CD4-positive, alpha-beta memory T cell (primary cell): ENCODE data around the gene ADSS2. TPM values are rescaled to one million over a fixed set of nuclear protein-coding genes. Genes with fewer than 3 reads are reported as not detected.

Experiments used
- CTCF ChIA-PET: fragments of 350-600 bp; sonication (Branson Sonifier 250); formaldehyde crosslinking; loops from one replicate; lab custom pipeline; 2021; ENCODE audit warnings: inconsistent platforms; ENCODE audit not compliant: partially characterized antibody; lab: Charles Lee
- POLR2A ChIA-PET: fragments of 350-600 bp; sonication (Branson Sonifier 250); formaldehyde crosslinking; loops from one replicate; lab custom pipeline; 2021; ENCODE audit not compliant: partially characterized antibody; lab: Charles Lee
- DNase-seq, 5 donors: peaks; one replicate each; pipeline versions ENCODE4 v3.0.0 to v3.0.0-alpha.2; 2020 to 2022; ENCODE audit warnings: mixed read lengths in 1 of 5
- H3K27ac ChIP-seq: one replicate; pipeline ENCODE4 v1.7.0; 2013; ENCODE audit warnings: low read depth, low read length
- H3K27me3 ChIP-seq: 2 replicates; pipeline ENCODE4 v1.7.0; 2013; ENCODE audit warnings: mild to moderate bottlenecking, low read length, moderate library complexity; ENCODE audit not compliant: insufficient read depth
- H3K36me3 ChIP-seq: 2 replicates; pipeline ENCODE4 v1.7.0; 2013; ENCODE audit warnings: mild to moderate bottlenecking, low read length, moderate library complexity; ENCODE audit not compliant: insufficient read depth
- H3K4me1 ChIP-seq: 2 replicates; pipeline ENCODE4 v1.7.0; 2013; ENCODE audit warnings: mild to moderate bottlenecking, low read length, moderate library complexity; ENCODE audit not compliant: insufficient read depth
- H3K4me3 ChIP-seq, 2 donors: one replicate each; pipeline ENCODE4 v1.7.0; 2013; ENCODE audit warnings: low read length in 2 of 2, mild to moderate bottlenecking in 1 of 2
- H3K9me3 ChIP-seq, 2 donors: one replicate each; pipeline ENCODE4 v1.7.0; 2013; ENCODE audit warnings: low read length in 2 of 2, control low read depth in 1 of 2; ENCODE audit not compliant: control insufficient read depth in 1 of 2
- H3K27ac Mint-ChIP-seq, 7 donors: one replicate each; pipeline ENCODE4 v1.8.0; 2020 to 2021; ENCODE audit warnings: mixed read lengths in 7 of 7, mild to moderate bottlenecking in 6 of 7, inconsistent platforms in 3 of 7, moderate library complexity in 3 of 7
- H3K27me3 Mint-ChIP-seq, 2 donors: one replicate each; pipeline ENCODE4 v1.8.0; 2020 to 2021; ENCODE audit warnings: mixed read lengths in 2 of 2
- H3K36me3 Mint-ChIP-seq, 2 donors: one replicate each; pipeline ENCODE4 v1.8.0; 2020 to 2021; ENCODE audit warnings: mixed read lengths in 2 of 2, inconsistent platforms in 1 of 2, mild to moderate bottlenecking in 1 of 2
- H3K4me1 Mint-ChIP-seq, 4 donors: one replicate each; pipeline ENCODE4 v1.8.0; 2020 to 2021; ENCODE audit warnings: mixed read lengths in 4 of 4, mild to moderate bottlenecking in 1 of 4
- H3K4me3 Mint-ChIP-seq, 8 donors: one replicate each; pipeline ENCODE4 v1.8.0; 2020 to 2021; ENCODE audit warnings: mixed read lengths in 8 of 8, mild to moderate bottlenecking in 7 of 8, moderate library complexity in 6 of 8, inconsistent platforms in 3 of 8
- H3K9me3 Mint-ChIP-seq, 8 donors: one replicate each; pipeline ENCODE4 v1.8.0; 2020 to 2021; ENCODE audit warnings: mixed read lengths in 8 of 8, mild to moderate bottlenecking in 5 of 8, inconsistent platforms in 3 of 8, moderate library complexity in 1 of 8
- intact Hi-C: fragments of 100-400 bp; cut with micrococcal nuclease; formaldehyde crosslinking; loops from one replicate; pipeline ENCODE4 v1.15.1; 2023
- polyA plus RNA-seq, 2 donors: library from polyadenylated mRNA; unstranded; fragments of 300-500 nt; fragmentation: Illumina TruSeq; gene quantifications; one replicate each; pipeline ENCODE4 v1.2.3, GENCODE V29; 2021
- total RNA-seq, 2 experiments: library from RNA; stranded (reverse); gene quantifications; one replicate each; pipeline ENCODE4 v1.2.3, GENCODE V29; 2021

The ADSS2 gene
- total and polyA plus RNA-seq, 4 experiments from 2014 or later: 26.9 to 65.4 (median 48.0) TPM

DNA sequence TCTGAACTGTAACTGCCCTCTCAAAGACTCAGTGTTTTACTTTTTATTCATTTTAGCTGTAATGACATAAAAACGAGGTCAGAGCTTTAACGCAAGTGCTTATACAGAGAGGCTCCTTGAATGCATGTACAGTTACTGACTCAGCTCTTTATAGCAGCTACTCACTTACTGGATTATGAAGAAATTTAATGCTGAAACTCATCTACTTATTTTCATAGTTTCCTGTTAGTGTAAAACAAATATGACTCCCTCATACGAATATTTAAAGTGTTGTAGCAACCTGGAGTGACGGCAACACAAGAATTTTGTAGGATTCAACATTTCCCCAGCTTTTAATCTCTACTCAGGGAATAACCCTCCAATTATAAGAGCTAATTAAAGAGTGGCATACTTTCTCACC lies 32.7 kb downstream of the ADSS2 start:
- Histone ChIP-seq H3K4me3 (no peak overlapping the region), H3K9me3 (no peaks in the 10 kb centered on the region), H3K4me1 (no peaks in the 10 kb centered on the region), H3K36me3 (peaks cover 55% of the 10 kb centered on the region), H3K27me3 (no peaks in the 10 kb centered on the region), H3K27ac (no peak overlapping the region)
- intact Hi-C loops: no loop called here
- Mint-ChIP-seq H3K27me3 (no peaks in the 10 kb centered on the region), H3K4me3 (no peak overlapping the region), H3K4me1 (peaks cover 0 to 6% (median 0%) of the 10 kb centered on the region in 4 donors), H3K9me3 (no peaks in the 10 kb centered on the region), H3K27ac (peak overlapping the region in 1 of 7 donors; percentile 0), H3K36me3 (peaks cover 69 to 82% of the 10 kb centered on the region in 2 donors)
- ChIA-PET POLR2A (no interaction called here), CTCF (interaction anchor here (0.5 kb wide), 1 partner anchor 14 kb away, joined by 3 read pairs; no protein-coding TSS in a partner anchor)
- DNase-seq: no peak

- DNase-seq: no peak
- H3K27me3 Mint-ChIP-seq: no peaks in the 10 kb centered on the region
- Histone ChIP-seq H3K27ac (no peak overlapping the region), H3K4me1 (no peaks in the 10 kb centered on the region), H3K27me3 (no peaks in the 10 kb centered on the region), H3K9me3 (no peaks in the 10 kb centered on the region), H3K36me3 (peaks cover 65% of the 10 kb centered on the region), H3K4me3 (no peak overlapping the region)
- peaks cover 90 to 92% of the 10 kb centered on the region in 2 donors for H3K36me3 Mint-ChIP-seq
- intact Hi-C loops: no loop called here
- ChIA-PET CTCF (interaction anchor here (2.4 kb wide), 1 partner anchor 14 kb away, joined by 7 read pairs; no protein-coding TSS in a partner anchor), POLR2A (no interaction called here)
- peak overlapping the region in 1 of 7 donors; percentile 35 for H3K27ac Mint-ChIP-seq
- H3K4me1 Mint-ChIP-seq: peaks cover 0 to 7% (median 6%) of the 10 kb centered on the region in 4 donors
- no peak overlapping the region for H3K4me3 Mint-ChIP-seq
- no peaks in the 10 kb centered on the region for H3K9me3 Mint-ChIP-seq
Measured at GRCh38 chr1:244414543-244414942, 37.2 kb downstream of the ADSS2 start.

GRCh38 chr1:244413736-244414135 lies 38.0 kb downstream of the ADSS2 start:
- Histone ChIP-seq H3K4me1 (no peaks in the 10 kb centered on the region), H3K9me3 (no peaks in the 10 kb centered on the region), H3K36me3 (peaks cover 70% of the 10 kb centered on the region), H3K27ac (no peak overlapping the region), H3K27me3 (no peaks in the 10 kb centered on the region), H3K4me3 (no peak overlapping the region)
- Mint-ChIP-seq H3K4me1 (peaks cover 0 to 7% (median 6%) of the 10 kb centered on the region in 4 donors), H3K9me3 (no peaks in the 10 kb centered on the region), H3K36me3 (peaks cover 91 to 92% of the 10 kb centered on the region in 2 donors), H3K4me3 (no peak overlapping the region), H3K27me3 (no peaks in the 10 kb centered on the region), H3K27ac (no peak overlapping the region)
- ChIA-PET POLR2A (no interaction called here), CTCF (interaction anchor here (0.6 to 2.4 kb wide), 2 partner anchors 13 to 21 kb away, joined by 3 to 7 read pairs; no protein-coding TSS in a partner anchor)
- intact Hi-C loops: no loop called here
- DNase-seq: no peak

DNA sequence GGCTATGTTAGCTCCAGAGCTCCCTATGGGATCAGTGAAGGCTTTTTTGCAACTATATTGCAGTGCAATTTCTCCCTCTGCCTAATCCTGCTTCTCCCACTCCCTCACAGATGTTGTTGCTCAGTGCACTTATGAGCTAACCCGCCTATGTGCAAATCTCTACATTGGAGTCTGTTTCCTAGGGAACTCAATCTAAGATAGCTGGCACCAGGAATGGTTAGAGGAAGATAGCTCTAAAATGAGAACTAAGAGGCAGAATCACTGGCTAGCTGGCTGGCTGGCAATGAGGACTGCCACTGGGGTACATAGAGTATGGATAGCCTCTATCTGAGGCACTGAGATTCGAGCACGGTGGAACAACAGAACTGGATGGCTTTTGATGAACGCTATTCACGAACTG lies 39.5 kb downstream of the ADSS2 start:
- H3K27ac Mint-ChIP-seq: peak overlapping the region in 2 of 7 donors; percentile 62 to 64
- no peaks in the 10 kb centered on the region for H3K27me3 Mint-ChIP-seq
- Histone ChIP-seq H3K27me3 (no peaks in the 10 kb centered on the region), H3K36me3 (peaks cover 71% of the 10 kb centered on the region), H3K27ac (no peak overlapping the region), H3K4me3 (no peak overlapping the region), H3K9me3 (no peaks in the 10 kb centered on the region), H3K4me1 (no peaks in the 10 kb centered on the region)
- peaks cover 0 to 3% (median 0%) of the 10 kb centered on the region in 8 donors for H3K9me3 Mint-ChIP-seq
- ChIA-PET POLR2A (interaction anchor here (0.6 kb wide), 1 partner anchor 450 kb away, joined by 3 read pairs; no protein-coding TSS in a partner anchor), CTCF (interaction anchor here (0.5 kb wide), 1 partner anchor 112 kb away, joined by 4 read pairs; no protein-coding TSS in a partner anchor)
- H3K4me3 Mint-ChIP-seq: no peak overlapping the region
- intact Hi-C loops: no loop called here
- peaks cover 91 to 93% of the 10 kb centered on the region in 2 donors for H3K36me3 Mint-ChIP-seq
- peaks cover 0 to 7% (median 6%) of the 10 kb centered on the region in 4 donors for H3K4me1 Mint-ChIP-seq
- DNase-seq: no peak

DNA sequence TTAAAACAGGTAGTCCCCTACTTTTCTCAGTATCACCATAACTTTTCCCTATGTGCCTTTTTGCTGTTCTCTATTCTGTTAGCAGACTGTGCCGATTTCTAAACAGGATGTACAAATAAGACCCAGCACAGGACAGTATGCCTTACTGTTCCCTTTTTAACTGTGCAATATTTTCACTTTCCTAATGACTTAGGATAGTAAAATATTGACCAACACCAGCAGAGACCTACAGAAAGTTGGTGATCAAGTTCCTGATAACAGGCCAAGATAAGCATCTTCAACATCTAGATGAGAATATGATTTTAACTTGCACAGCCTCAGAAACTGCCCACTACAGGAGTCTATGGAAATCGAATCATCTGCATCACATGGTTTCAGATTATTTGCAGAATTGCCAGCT lies 42.0 kb downstream of the ADSS2 start:
- CTCF ChIA-PET: no interaction called here
- DNase-seq: no peak
- Histone ChIP-seq H3K9me3 (no peaks in the 10 kb centered on the region), H3K4me1 (no peaks in the 10 kb centered on the region), H3K4me3 (no peak overlapping the region), H3K36me3 (peaks cover 46% of the 10 kb centered on the region), H3K27me3 (no peaks in the 10 kb centered on the region), H3K27ac (no peak overlapping the region)
- no peak overlapping the region for H3K4me3 Mint-ChIP-seq
- POLR2A ChIA-PET: no interaction called here
- intact Hi-C loops: no loop called here
- peak overlapping the region in 1 of 7 donors; percentile 83 for H3K27ac Mint-ChIP-seq
- no peaks in the 10 kb centered on the region for H3K27me3 Mint-ChIP-seq
- peaks cover 86 to 90% of the 10 kb centered on the region in 2 donors for H3K36me3 Mint-ChIP-seq
- H3K4me1 Mint-ChIP-seq: peaks cover 0 to 7% (median 6%) of the 10 kb centered on the region in 4 donors
- peaks cover 0 to 7% (median 1%) of the 10 kb centered on the region in 8 donors for H3K9me3 Mint-ChIP-seq

DNA sequence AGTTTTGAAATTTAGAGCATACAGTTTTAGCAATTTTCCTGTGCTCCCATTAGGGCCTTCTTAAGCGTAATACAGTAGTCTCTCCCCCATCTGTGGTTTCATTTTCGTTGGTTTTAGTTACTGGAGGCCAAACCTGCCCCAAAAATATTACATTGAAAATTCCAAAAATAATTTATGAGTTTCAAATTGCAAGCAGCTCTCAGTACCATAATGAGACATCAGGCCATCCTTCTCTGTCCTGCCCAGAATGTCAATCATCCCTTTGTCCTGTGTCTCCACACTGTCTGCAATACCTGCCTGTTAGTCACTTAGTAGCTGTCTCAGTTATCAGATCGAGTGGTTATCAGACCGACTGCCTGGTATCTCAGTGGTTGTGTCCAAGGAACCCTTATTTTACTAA lies 45.4 kb downstream of the ADSS2 start:
- Histone ChIP-seq H3K27me3 (no peaks in the 10 kb centered on the region), H3K9me3 (no peaks in the 10 kb centered on the region), H3K4me3 (no peak overlapping the region), H3K36me3 (peaks cover 33% of the 10 kb centered on the region), H3K4me1 (no peaks in the 10 kb centered on the region), H3K27ac (no peak overlapping the region)
- ChIA-PET POLR2A (no interaction called here), CTCF (no interaction called here)
- Mint-ChIP-seq H3K27me3 (no peaks in the 10 kb centered on the region), H3K4me1 (peaks cover 0 to 7% (median 5%) of the 10 kb centered on the region in 4 donors), H3K9me3 (peaks cover 4 to 35% (median 25%) of the 10 kb centered on the region in 8 donors), H3K4me3 (no peak overlapping the region), H3K27ac (no peak overlapping the region), H3K36me3 (peaks cover 81 to 92% of the 10 kb centered on the region in 2 donors)
- no peak for DNase-seq
- intact Hi-C loops: no loop called here

DNA sequence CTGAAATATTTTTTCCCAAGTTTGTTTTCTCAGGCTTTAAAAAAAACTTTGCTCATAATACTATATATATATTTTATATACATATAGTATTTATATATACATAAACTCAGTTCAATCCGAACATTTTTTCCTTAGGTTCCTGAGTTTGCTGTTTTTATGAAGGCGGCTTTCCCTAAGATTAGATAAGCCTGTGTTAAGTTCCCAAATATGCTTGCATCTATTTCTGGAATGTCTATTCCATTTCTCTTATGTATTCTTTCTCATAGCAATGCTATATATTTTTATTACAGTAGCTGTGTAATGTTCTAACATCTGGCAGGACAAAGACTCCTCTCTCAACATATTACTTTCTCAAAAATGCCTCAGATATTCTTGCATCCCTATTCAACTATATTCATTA lies 45.9 kb downstream of the ADSS2 start:
- H3K4me3 ChIP-seq: no peak overlapping the region
- DNase-seq: no peak
- POLR2A ChIA-PET: no interaction called here

More for the DNA sequence above, 45.9 kb downstream of the ADSS2 start:
- Mint-ChIP-seq H3K27ac (no peak overlapping the region), H3K9me3 (peaks cover 6 to 40% (median 29%) of the 10 kb centered on the region in 8 donors), H3K27me3 (no peaks in the 10 kb centered on the region), H3K36me3 (peaks cover 81 to 94% of the 10 kb centered on the region in 2 donors), H3K4me3 (no peak overlapping the region), H3K4me1 (peaks cover 0 to 8% (median 6%) of the 10 kb centered on the region in 4 donors)
- Histone ChIP-seq H3K36me3 (peaks cover 30% of the 10 kb centered on the region), H3K27me3 (no peaks in the 10 kb centered on the region), H3K4me1 (no peaks in the 10 kb centered on the region), H3K9me3 (no peaks in the 10 kb centered on the region), H3K27ac (no peak overlapping the region)
- CTCF ChIA-PET: no interaction called here
- intact Hi-C loops: no loop called here
